GM19463 (cell line): ENCODE measurements around the gene RSPO1.

ENCODE experiments used
- ATAC-seq: cut with Tn5 transposase; IDR thresholded peaks from one replicate; pipeline ENCODE4 v1.9.1; 2021; ENCODE audit warnings: mild to moderate bottlenecking, moderate library complexity; ENCODE audit not compliant: unreplicated experiment

The RSPO1 gene

GRCh38 chr1:37657620-37658412, 23.1 kb upstream of the RSPO1 start:
- no peak for ATAC-seq

- ATAC-seq = no peak
Measured at GRCh38 chr1:37656881-37657280, 22.2 kb upstream of the RSPO1 start.

GRCh38 chr1:37656026-37656425, 21.3 kb upstream of the RSPO1 start:
- ATAC-seq = no peak

- ATAC-seq = no peak
Measured at GRCh38 chr1:37655274-37655673, 20.6 kb upstream of the RSPO1 start.

GRCh38 chr1:37653906-37654305, 19.2 kb upstream of the RSPO1 start:
- ATAC-seq = no peak

GRCh38 chr1:37652976-37653375, 18.3 kb upstream of the RSPO1 start:
- ATAC-seq = no peak

GRCh38 chr1:37651803-37652202, 17.1 kb upstream of the RSPO1 start:
- no peak for ATAC-seq

- no peak for ATAC-seq
Measured at GRCh38 chr1:37650721-37651120, 16.0 kb upstream of the RSPO1 start.

- ATAC-seq = no peak
Measured at GRCh38 chr1:37650173-37650572, 15.5 kb upstream of the RSPO1 start.

- no peak for ATAC-seq
Measured at GRCh38 chr1:37647281-37647680, 12.6 kb upstream of the RSPO1 start.

GRCh38 chr1:37641059-37641458, 6.4 kb upstream of the RSPO1 start:
- no peak for ATAC-seq

- no peak for ATAC-seq
Measured at GRCh38 chr1:37636435-37636834, 1.7 kb upstream of the RSPO1 start.

- ATAC-seq = no peak
Measured at GRCh38 chr1:37634992-37635902, 555 bp upstream of the RSPO1 start.

- no peak for ATAC-seq
Measured at GRCh38 chr1:37633938-37634243, 801 bp downstream of the RSPO1 start.

GRCh38 chr1:37633040-37633937, 1.4 kb downstream of the RSPO1 start:
- no peak for ATAC-seq

- no peak for ATAC-seq
Measured at GRCh38 chr1:37631036-37631435, 3.7 kb downstream of the RSPO1 start.

GRCh38 chr1:37630426-37631028, 4.2 kb downstream of the RSPO1 start:
- ATAC-seq = no peak

- no peak for ATAC-seq
Measured at GRCh38 chr1:37629726-37630425, 4.8 kb downstream of the RSPO1 start.

GRCh38 chr1:37629008-37629407, 5.7 kb downstream of the RSPO1 start:
- ATAC-seq = no peak

- no peak for ATAC-seq
Measured at GRCh38 chr1:37628026-37628556, 6.6 kb downstream of the RSPO1 start.
